NCI-H345 (cell line): ENCODE measurements around the gene ZBTB38.
A peak's percentile ranks its signal among the peaks of the same experiment; 100 is the strongest.

Source experiments
- DNase-seq: peaks from one replicate; lab custom pipeline; 2025; lab: John Stamatoyannopoulos, UW

ZBTB38 gene

GRCh38 chr3:141388395-141388794, 20.1 kb downstream of the ZBTB38 start:
- no peak for DNase-seq

- DNase-seq, result no peak
These were observed 20.7 kb downstream of the ZBTB38 start for GRCh38 chr3:141388823-141389621.

GRCh38 chr3:141389703-141390102, 21.4 kb downstream of the ZBTB38 start:
- DNase-seq, result no peak

- DNase-seq, result no peak
These were observed 22.4 kb downstream of the ZBTB38 start for GRCh38 chr3:141390747-141391146.

- no peak for DNase-seq
These were observed 23.1 kb downstream of the ZBTB38 start for GRCh38 chr3:141391298-141391990.

GRCh38 chr3:141391991-141392316, 23.6 kb downstream of the ZBTB38 start:
- DNase-seq, result no peak

- no peak for DNase-seq
These were observed 24.1 kb downstream of the ZBTB38 start for GRCh38 chr3:141392416-141392815.

- DNase-seq, result no peak
These were observed 24.8 kb downstream of the ZBTB38 start for GRCh38 chr3:141392897-141393734.

- DNase-seq, result no peak
These were observed 25.4 kb downstream of the ZBTB38 start for GRCh38 chr3:141393735-141394076.

GRCh38 chr3:141394560-141394959, 26.3 kb downstream of the ZBTB38 start:
- DNase-seq, result no peak

- DNase-seq, result no peak
These were observed 26.8 kb downstream of the ZBTB38 start for GRCh38 chr3:141395005-141395589.

GRCh38 chr3:141397996-141398395, 29.7 kb downstream of the ZBTB38 start:
- no peak for DNase-seq

- no peak for DNase-seq
These were observed 30.9 kb downstream of the ZBTB38 start for GRCh38 chr3:141399200-141399599.

- DNase-seq, result no peak
These were observed 32.0 kb downstream of the ZBTB38 start for GRCh38 chr3:141400073-141400971.

- DNase-seq, result no peak
These were observed 32.8 kb downstream of the ZBTB38 start for GRCh38 chr3:141401095-141401494.

- no peak for DNase-seq
These were observed 33.5 kb downstream of the ZBTB38 start for GRCh38 chr3:141401573-141402475.

GRCh38 chr3:141402476-141403171, 34.3 kb downstream of the ZBTB38 start:
- DNase-seq, result peak; percentile 22

- DNase-seq, result no peak
These were observed 35.3 kb downstream of the ZBTB38 start for GRCh38 chr3:141403576-141403975.

GRCh38 chr3:141405025-141405424, 36.7 kb downstream of the ZBTB38 start:
- DNase-seq, result no peak

GRCh38 chr3:141405591-141405990, 37.3 kb downstream of the ZBTB38 start:
- DNase-seq, result no peak
